Measurements from ENCODE around the gene DNAJB2. TPM values are rescaled to one million over a fixed set of nuclear protein-coding genes. Genes with fewer than 3 reads are reported as not detected.

The DNAJB2 gene
- total RNA-seq, 2 experiments from 2014 or later = 49.9 to 58.7 TPM

DNA sequence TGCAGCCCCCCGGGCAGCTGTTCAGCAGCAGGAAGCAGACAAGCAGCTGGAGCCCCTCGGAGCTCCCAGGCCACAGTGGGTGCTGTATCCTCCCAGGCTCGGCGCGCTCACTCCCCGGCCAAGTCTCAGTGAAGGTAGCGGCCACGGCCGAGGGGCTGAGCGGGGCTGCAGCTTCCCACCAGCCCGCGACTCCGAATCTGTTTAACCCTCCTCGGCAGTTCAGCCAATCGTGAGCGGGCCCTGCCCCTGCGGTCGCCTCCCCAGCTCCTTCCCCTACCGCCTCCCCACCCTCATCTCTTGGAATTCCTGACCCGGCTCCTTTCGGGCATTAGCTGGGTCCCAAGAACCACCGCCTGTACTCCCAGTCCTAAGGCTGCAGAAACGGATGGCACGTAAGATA, 53.4 kb downstream of the DNAJB2 start, which contains the start of gene RESP18:
TSS of gene RESP18 (minus strand) at position 203 of the 400 bp plus-strand sequence.
- H3K79me2 ChIP-seq (ENCODE audit: insufficient read depth, low read depth, low read length) = no peaks in the 10 kb centered on the region
- intact Hi-C loops (cut with micrococcal nuclease; ENCODE audit: unreplicated experiment) = no loop called here
- H3K9me3 ChIP-seq (ENCODE audit: low read length) = no peaks in the 10 kb centered on the region
- no peaks in the 10 kb centered on the region for H3K4me1 ChIP-seq (ENCODE audit: insufficient read depth, low read length, poor library complexity, severe bottlenecking)
- no peak for DNase-seq (ENCODE audit: low spot score)
- H4K20me1 ChIP-seq (ENCODE audit: insufficient read depth, low read length) = no peaks in the 10 kb centered on the region
- no peak within 1 kb of the TSS for H3K27ac ChIP-seq (ENCODE audit: low read depth, low read length, poor library complexity, severe bottlenecking)
- POLR2A ChIA-PET = no interaction called here
- no peaks in the 10 kb centered on the region for H3K9me2 ChIP-seq (ENCODE audit: insufficient read depth, low read length)
- no TSS peak for BruUV-seq (replicated peaks)
- no peak within 1 kb of the TSS for H3K4me3 ChIP-seq (ENCODE audit: low read depth, low read length, poor library complexity, severe bottlenecking)
- no peak within 1 kb of the TSS for H2AFZ ChIP-seq (ENCODE audit: low read length)
- CTCF ChIA-PET (ENCODE audit: unreplicated experiment) = no interaction called here
- H3K4me2 ChIP-seq (ENCODE audit: low read length) = no peak within 1 kb of the TSS
- no peaks in the 10 kb centered on the region for H3K36me3 ChIP-seq (ENCODE audit: insufficient read depth, low read length)
- TF ChIP-seq, protein P1, sequence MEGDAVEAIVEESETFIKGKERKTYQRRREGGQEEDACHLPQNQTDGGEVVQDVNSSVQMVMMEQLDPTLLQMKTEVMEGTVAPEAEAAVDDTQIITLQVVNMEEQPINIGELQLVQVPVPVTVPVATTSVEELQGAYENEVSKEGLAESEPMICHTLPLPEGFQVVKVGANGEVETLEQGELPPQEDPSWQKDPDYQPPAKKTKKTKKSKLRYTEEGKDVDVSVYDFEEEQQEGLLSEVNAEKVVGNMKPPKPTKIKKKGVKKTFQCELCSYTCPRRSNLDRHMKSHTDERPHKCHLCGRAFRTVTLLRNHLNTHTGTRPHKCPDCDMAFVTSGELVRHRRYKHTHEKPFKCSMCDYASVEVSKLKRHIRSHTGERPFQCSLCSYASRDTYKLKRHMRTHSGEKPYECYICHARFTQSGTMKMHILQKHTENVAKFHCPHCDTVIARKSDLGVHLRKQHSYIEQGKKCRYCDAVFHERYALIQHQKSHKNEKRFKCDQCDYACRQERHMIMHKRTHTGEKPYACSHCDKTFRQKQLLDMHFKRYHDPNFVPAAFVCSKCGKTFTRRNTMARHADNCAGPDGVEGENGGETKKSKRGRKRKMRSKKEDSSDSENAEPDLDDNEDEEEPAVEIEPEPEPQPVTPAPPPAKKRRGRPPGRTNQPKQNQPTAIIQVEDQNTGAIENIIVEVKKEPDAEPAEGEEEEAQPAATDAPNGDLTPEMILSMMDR (conservative IDR thresholded peaks at IDR 0.05; ENCODE audit: low read length) = no peak
- TF ChIP-seq EZH2phosphoT487 (IDR thresholded peaks at IDR 0.05; ENCODE audit: borderline replicate concordance, low read depth, low read length) = no peak

DNA sequence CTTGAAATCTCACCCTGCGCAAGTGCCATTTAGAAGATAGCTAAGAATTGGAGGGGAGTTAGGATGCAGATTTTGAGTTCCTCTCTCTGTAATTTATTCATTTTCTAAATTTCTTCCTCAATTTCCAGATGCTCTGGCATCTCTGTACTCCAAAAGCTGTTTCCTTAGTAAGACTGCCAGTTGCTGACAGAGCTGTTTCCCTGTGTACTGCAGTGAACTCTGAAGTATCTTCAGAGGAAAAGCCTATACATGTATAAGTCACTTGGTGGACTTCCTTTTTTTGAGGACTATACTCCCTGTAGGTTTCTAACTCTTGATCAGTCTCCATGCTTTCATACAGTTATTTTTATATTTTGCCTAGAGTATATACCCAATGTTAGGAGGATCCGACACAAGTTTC, 54.9 kb downstream of the DNAJB2 start:
- no peak overlapping the region for H2AFZ ChIP-seq (ENCODE audit: low read length)
- no peak overlapping the region for H3K4me3 ChIP-seq (ENCODE audit: low read depth, low read length, poor library complexity, severe bottlenecking)
- no peaks in the 10 kb centered on the region for H3K79me2 ChIP-seq (ENCODE audit: insufficient read depth, low read depth, low read length)
- no peaks in the 10 kb centered on the region for H4K20me1 ChIP-seq (ENCODE audit: insufficient read depth, low read length)
- no peak for DNase-seq (ENCODE audit: low spot score)
- no TSS peak for BruUV-seq (replicated peaks)
- H3K27ac ChIP-seq (ENCODE audit: low read depth, low read length, poor library complexity, severe bottlenecking) = no peak overlapping the region
- H3K9me2 ChIP-seq (ENCODE audit: insufficient read depth, low read length) = no peaks in the 10 kb centered on the region
- intact Hi-C loops (cut with micrococcal nuclease; ENCODE audit: unreplicated experiment) = no loop called here
- H3K36me3 ChIP-seq (ENCODE audit: insufficient read depth, low read length) = no peaks in the 10 kb centered on the region
- CTCF ChIA-PET (ENCODE audit: unreplicated experiment) = no interaction called here
- TF ChIP-seq EZH2phosphoT487 (IDR thresholded peaks at IDR 0.05; ENCODE audit: borderline replicate concordance, low read depth, low read length) = no peak
- TF ChIP-seq, protein P1 (conservative IDR thresholded peaks at IDR 0.05; ENCODE audit: low read length) = no peak
- H3K4me1 ChIP-seq (ENCODE audit: insufficient read depth, low read length, poor library complexity, severe bottlenecking) = no peaks in the 10 kb centered on the region
- POLR2A ChIA-PET = interaction anchor here (1.0 kb wide), 1 partner anchor 14 kb away, joined by 4 read pairs; no protein-coding TSS in a partner anchor
- H3K9me3 ChIP-seq (ENCODE audit: low read length) = no peaks in the 10 kb centered on the region
- H3K4me2 ChIP-seq (ENCODE audit: low read length) = no peak overlapping the region

DNA sequence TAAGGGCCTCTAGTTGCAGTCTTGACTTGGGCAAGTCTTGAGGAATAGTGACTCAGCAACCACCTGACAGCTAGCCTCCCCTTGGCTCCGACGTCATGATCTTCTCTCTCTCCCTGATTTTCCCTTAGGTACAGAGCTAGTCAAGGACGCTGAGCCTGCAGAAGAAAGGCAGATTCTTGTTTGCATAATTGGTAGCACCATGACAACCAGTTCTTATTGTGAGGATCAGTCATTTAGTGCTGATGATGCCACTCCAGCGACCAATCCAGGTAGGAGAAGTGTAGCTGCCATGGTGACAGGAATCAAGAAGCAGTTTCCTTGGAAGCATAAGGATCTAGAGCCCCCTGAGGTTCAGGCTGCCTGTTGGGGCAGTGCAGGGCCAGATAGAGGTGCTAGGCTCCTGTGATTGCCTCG, 56.2 kb downstream of the DNAJB2 start:
- H3K4me1 ChIP-seq (ENCODE audit: insufficient read depth, low read length, poor library complexity, severe bottlenecking) = no peaks in the 10 kb centered on the region
- no peak overlapping the region for H3K4me2 ChIP-seq (ENCODE audit: low read length)
- BruUV-seq (replicated peaks) = no TSS peak
- H3K9me3 ChIP-seq (ENCODE audit: low read length) = no peaks in the 10 kb centered on the region
- H3K36me3 ChIP-seq (ENCODE audit: insufficient read depth, low read length) = no peaks in the 10 kb centered on the region
- CTCF ChIA-PET (ENCODE audit: unreplicated experiment) = no interaction called here
- no peak for TF ChIP-seq EZH2phosphoT487 (IDR thresholded peaks at IDR 0.05; ENCODE audit: borderline replicate concordance, low read depth, low read length)
- TF ChIP-seq, protein P1 (conservative IDR thresholded peaks at IDR 0.05; ENCODE audit: low read length) = no peak
- H3K4me3 ChIP-seq (ENCODE audit: low read depth, low read length, poor library complexity, severe bottlenecking) = no peak overlapping the region
- H3K27ac ChIP-seq (ENCODE audit: low read depth, low read length, poor library complexity, severe bottlenecking) = no peak overlapping the region
- no peaks in the 10 kb centered on the region for H4K20me1 ChIP-seq (ENCODE audit: insufficient read depth, low read length)
- POLR2A ChIA-PET = no interaction called here
- no peaks in the 10 kb centered on the region for H3K79me2 ChIP-seq (ENCODE audit: insufficient read depth, low read depth, low read length)
- DNase-seq (ENCODE audit: low spot score) = no peak
- intact Hi-C loops (cut with micrococcal nuclease; ENCODE audit: unreplicated experiment) = no loop called here
- no peaks in the 10 kb centered on the region for H3K9me2 ChIP-seq (ENCODE audit: insufficient read depth, low read length)
- H2AFZ ChIP-seq (ENCODE audit: low read length) = no peak overlapping the region

Small RNA genes within 50 kb of the gene (microRNA-seq; reads per million reads assigned to microRNA genes)
- not detected for gene MIR153-1 (ENCODE audit: borderline replicate concordance)

Small RNA genes within 50 kb of the gene (small RNA-seq; reads per million reads assigned to genes)
- gene MIR153-1 = not detected

Other genes starting within 250 kb of the DNAJB2 start
- not detected in 2 replicates for gene CFAP65, start 237.8 kb upstream of the DNAJB2 start, total RNA-seq (2014; rRNA removed; shearing (Covaris generic))
- not detected in 2 replicates for gene CFAP65, start 237.8 kb upstream of the DNAJB2 start, total RNA-seq (2022)
- gene IHH, start 218.4 kb upstream of the DNAJB2 start, total RNA-seq (2014; rRNA removed; shearing (Covaris generic)) = not detected in 2 replicates
- not detected in 2 replicates for gene IHH, start 218.4 kb upstream of the DNAJB2 start, total RNA-seq (2022)
- 12.7 and 14.9 TPM in 2 replicates for gene NHEJ1, start 118.6 kb upstream of the DNAJB2 start, total RNA-seq (2014; rRNA removed; shearing (Covaris generic))
- 12.3 and 14.3 TPM in 2 replicates for gene NHEJ1, start 118.6 kb upstream of the DNAJB2 start, total RNA-seq (2022)
- gene SLC23A3, start 109.3 kb upstream of the DNAJB2 start, total RNA-seq (2014; rRNA removed; shearing (Covaris generic)) = 2.7 and 4.0 TPM in 2 replicates
- gene SLC23A3, start 109.3 kb upstream of the DNAJB2 start, total RNA-seq (2022) = 3.1 and 6.7 TPM in 2 replicates
- gene CNPPD1, start 102.4 kb upstream of the DNAJB2 start, total RNA-seq (2014; rRNA removed; shearing (Covaris generic)) = 39.2 and 40.1 TPM in 2 replicates
- 67.5 and 68.2 TPM in 2 replicates for gene CNPPD1, start 102.4 kb upstream of the DNAJB2 start, total RNA-seq (2022)
- gene RETREG2, start 101.1 kb upstream of the DNAJB2 start, total RNA-seq (2014; rRNA removed; shearing (Covaris generic)) = 44.9 and 59.1 TPM in 2 replicates
- gene RETREG2, start 101.1 kb upstream of the DNAJB2 start, total RNA-seq (2022) = 74.6 and 88.2 TPM in 2 replicates
- 42.4 and 51.6 TPM in 2 replicates for gene ZFAND2B, start 72.6 kb upstream of the DNAJB2 start, total RNA-seq (2014; rRNA removed; shearing (Covaris generic))
- 35.3 and 35.9 TPM in 2 replicates for gene ZFAND2B, start 72.6 kb upstream of the DNAJB2 start, total RNA-seq (2022)
- 4.0 and 6.4 TPM in 2 replicates for gene ABCB6, start 60.4 kb upstream of the DNAJB2 start, total RNA-seq (2014; rRNA removed; shearing (Covaris generic))
- 8.4 and 10.2 TPM in 2 replicates for gene ABCB6, start 60.4 kb upstream of the DNAJB2 start, total RNA-seq (2022)
- 22.2 and 27.7 TPM in 2 replicates for gene ATG9A, start 49.7 kb upstream of the DNAJB2 start, total RNA-seq (2014; rRNA removed; shearing (Covaris generic))
- gene ATG9A, start 49.7 kb upstream of the DNAJB2 start, total RNA-seq (2022) = 23.4 and 27.3 TPM in 2 replicates
- gene ANKZF1, start 49.6 kb upstream of the DNAJB2 start, total RNA-seq (2014; rRNA removed; shearing (Covaris generic)) = 57.8 and 91.0 TPM in 2 replicates
- gene ANKZF1, start 49.6 kb upstream of the DNAJB2 start, total RNA-seq (2022) = 73.2 and 82.4 TPM in 2 replicates
- 2.7 and 8.6 TPM in 2 replicates for gene GLB1L, start 33.9 kb upstream of the DNAJB2 start, total RNA-seq (2014; rRNA removed; shearing (Covaris generic))
- gene GLB1L, start 33.9 kb upstream of the DNAJB2 start, total RNA-seq (2022) = 6.4 and 6.9 TPM in 2 replicates
- 19.6 and 23.4 TPM in 2 replicates for gene STK16, start 33.9 kb upstream of the DNAJB2 start, total RNA-seq (2014; rRNA removed; shearing (Covaris generic))
- 39.5 and 42.8 TPM in 2 replicates for gene STK16, start 33.9 kb upstream of the DNAJB2 start, total RNA-seq (2022)
- gene TUBA4B, start 26.1 kb upstream of the DNAJB2 start, total RNA-seq (2014; rRNA removed; shearing (Covaris generic)) = not detected in 2 replicates
- 0.28 TPM in 1 of 2 replicates, not detected in the other for gene TUBA4B, start 26.1 kb upstream of the DNAJB2 start, total RNA-seq (2022)
- 62.8 and 96.0 TPM in 2 replicates for gene TUBA4A, start 25.4 kb upstream of the DNAJB2 start, total RNA-seq (2014; rRNA removed; shearing (Covaris generic))
- gene TUBA4A, start 25.4 kb upstream of the DNAJB2 start, total RNA-seq (2022) = 181 and 186 TPM in 2 replicates
- gene PTPRN, start 30.0 kb downstream of the DNAJB2 start, total RNA-seq (2014; rRNA removed; shearing (Covaris generic)) = not detected in 2 replicates
- not detected in 2 replicates for gene PTPRN, start 30.0 kb downstream of the DNAJB2 start, total RNA-seq (2022)
- not detected in 2 replicates for gene RESP18, start 53.4 kb downstream of the DNAJB2 start, total RNA-seq (2014; rRNA removed; shearing (Covaris generic))
- not detected in 2 replicates for gene RESP18, start 53.4 kb downstream of the DNAJB2 start, total RNA-seq (2022)
- gene DNPEP, start 108.5 kb downstream of the DNAJB2 start, total RNA-seq (2014; rRNA removed; shearing (Covaris generic)) = 39.3 and 40.5 TPM in 2 replicates
- 54.2 and 63.6 TPM in 2 replicates for gene DNPEP, start 108.5 kb downstream of the DNAJB2 start, total RNA-seq (2022)
- not detected in 2 replicates for gene DES, start 139.0 kb downstream of the DNAJB2 start, total RNA-seq (2014; rRNA removed; shearing (Covaris generic))
- gene DES, start 139.0 kb downstream of the DNAJB2 start, total RNA-seq (2022) = not detected in 2 replicates
- 0.13 TPM in 1 of 2 replicates, not detected in the other for gene SPEG, start 155.5 kb downstream of the DNAJB2 start, total RNA-seq (2014; rRNA removed; shearing (Covaris generic))
- 0.35 and 0.46 TPM in 2 replicates for gene SPEG, start 155.5 kb downstream of the DNAJB2 start, total RNA-seq (2022)
- gene GMPPA, start 219.5 kb downstream of the DNAJB2 start, total RNA-seq (2014; rRNA removed; shearing (Covaris generic)) = 22.3 and 28.4 TPM in 2 replicates
- gene GMPPA, start 219.5 kb downstream of the DNAJB2 start, total RNA-seq (2022) = 42.9 and 46.4 TPM in 2 replicates
- gene ASIC4, start 235.1 kb downstream of the DNAJB2 start, total RNA-seq (2014; rRNA removed; shearing (Covaris generic)) = 0.39 and 0.73 TPM in 2 replicates
- 0.74 and 0.96 TPM in 2 replicates for gene ASIC4, start 235.1 kb downstream of the DNAJB2 start, total RNA-seq (2022)

Data from OCI-LY7 (cell line).